IgD-negative memory B cell (primary cell): ENCODE measurements around the gene USHBP1. TPM values are rescaled to one million over a fixed set of nuclear protein-coding genes. Genes with fewer than 3 reads are reported as not detected.

Source experiments
- H3K27ac Mint-ChIP-seq, 3 donors: one replicate each; pipeline ENCODE4 v1.8.0; 2020 to 2022; ENCODE audit warnings: mild to moderate bottlenecking in 3 of 3, mixed read lengths in 3 of 3, moderate library complexity in 1 of 3
- H3K27me3 Mint-ChIP-seq: one replicate; pipeline ENCODE4 v1.8.0; 2021; ENCODE audit warnings: mixed read lengths
- H3K36me3 Mint-ChIP-seq: one replicate; pipeline ENCODE4 v1.8.0; 2020; ENCODE audit warnings: mild to moderate bottlenecking, mixed read lengths
- H3K4me1 Mint-ChIP-seq, 3 donors: one replicate each; pipeline ENCODE4 v1.8.0; 2020 to 2022; ENCODE audit warnings: mixed read lengths in 3 of 3, mild to moderate bottlenecking in 1 of 3
- H3K4me3 Mint-ChIP-seq, 4 donors: one replicate each; pipeline ENCODE4 v1.8.0; 2020 to 2022; ENCODE audit warnings: mild to moderate bottlenecking in 4 of 4, mixed read lengths in 4 of 4, moderate library complexity in 3 of 4
- H3K9me3 Mint-ChIP-seq, 3 donors: one replicate each; pipeline ENCODE4 v1.8.0; 2020 to 2021; ENCODE audit warnings: mixed read lengths in 3 of 3, mild to moderate bottlenecking in 1 of 3
- polyA plus RNA-seq: library from polyadenylated mRNA; unstranded; fragments of 300-500 nt; fragmentation: Illumina TruSeq; gene quantifications from one replicate; pipeline ENCODE4 v1.2.3, GENCODE V29; 2021

USHBP1 gene
- polyA plus RNA-seq, 1 donor from 2014 or later: not detected

- Mint-ChIP-seq H3K27me3 (no peaks in the 10 kb centered on the region), H3K36me3 (no peaks in the 10 kb centered on the region), H3K4me3 (peak overlapping the region in 1 of 4 donors; percentile 65), H3K9me3 (no peaks in the 10 kb centered on the region), H3K27ac (no peak overlapping the region), H3K4me1 (peaks cover 10 to 17% (median 10%) of the 10 kb centered on the region in 3 donors)
Measured at GRCh38 chr19:17262557-17262956, 2.0 kb downstream of the USHBP1 start.

DNA sequence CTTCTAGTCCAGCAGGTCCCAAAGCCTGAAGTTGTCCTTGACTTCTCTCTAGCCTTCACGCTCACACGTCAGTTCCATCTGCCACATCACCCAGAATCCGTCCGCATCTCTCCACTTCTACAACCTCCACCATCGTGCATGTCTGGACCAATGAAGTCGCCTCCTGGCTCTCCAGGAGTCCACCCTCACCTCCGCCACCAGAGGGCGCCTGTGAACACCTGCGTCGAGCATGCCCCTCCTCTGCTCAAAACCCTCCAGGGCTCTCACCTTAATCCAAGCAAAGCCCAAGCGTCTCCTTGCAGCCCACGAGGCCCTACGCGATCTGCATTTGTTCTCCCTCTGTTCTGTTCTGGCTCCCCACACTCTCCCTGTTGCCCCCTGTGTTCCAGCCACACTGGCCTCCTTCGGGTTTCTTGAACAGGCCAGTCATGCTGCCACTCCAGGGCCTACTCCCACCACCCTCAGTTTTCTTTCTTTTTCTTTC is 3.7 kb downstream of the USHBP1 start:
- no peaks in the 10 kb centered on the region for H3K9me3 Mint-ChIP-seq
- H3K4me1 Mint-ChIP-seq: peaks cover 4 to 7% (median 4%) of the 10 kb centered on the region in 3 donors
- no peak overlapping the region for H3K4me3 Mint-ChIP-seq
- H3K27me3 Mint-ChIP-seq: no peaks in the 10 kb centered on the region
- no peaks in the 10 kb centered on the region for H3K36me3 Mint-ChIP-seq
- no peak overlapping the region for H3K27ac Mint-ChIP-seq

GRCh38 chr19:17259934-17260333 is 4.6 kb downstream of the USHBP1 start:
- Mint-ChIP-seq H3K9me3 (no peaks in the 10 kb centered on the region), H3K4me1 (peaks cover 4 to 7% (median 4%) of the 10 kb centered on the region in 3 donors), H3K27ac (no peak overlapping the region), H3K27me3 (no peaks in the 10 kb centered on the region), H3K4me3 (no peak overlapping the region), H3K36me3 (no peaks in the 10 kb centered on the region)

- Mint-ChIP-seq H3K9me3 (no peaks in the 10 kb centered on the region), H3K4me3 (no peak overlapping the region), H3K27me3 (no peaks in the 10 kb centered on the region), H3K36me3 (no peaks in the 10 kb centered on the region), H3K4me1 (peaks cover 4 to 6% (median 4%) of the 10 kb centered on the region in 3 donors), H3K27ac (no peak overlapping the region)
Measured at GRCh38 chr19:17259118-17259780, 5.3 kb downstream of the USHBP1 start.

DNA sequence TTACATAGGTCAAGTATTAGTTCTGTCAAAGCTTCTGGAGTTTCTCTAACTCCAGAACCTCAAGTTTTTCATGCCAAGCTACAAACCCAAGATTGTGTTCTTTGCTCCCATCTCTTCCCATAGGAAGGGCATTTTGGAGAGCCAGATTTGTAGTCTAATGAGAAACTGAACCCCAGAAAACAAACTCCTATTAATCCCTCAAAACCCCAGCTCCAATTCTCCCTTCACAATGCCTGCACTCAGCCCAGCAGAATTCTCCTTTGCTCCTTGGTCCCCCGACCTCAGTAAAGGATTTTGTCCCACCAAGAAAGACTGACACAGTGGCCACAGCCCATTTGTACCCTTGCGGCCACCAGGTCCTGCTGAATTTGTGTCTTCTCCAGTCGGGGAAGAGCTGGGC is 8.4 kb downstream of the USHBP1 start:
- Mint-ChIP-seq H3K4me3 (no peak overlapping the region), H3K4me1 (peaks cover 4 to 6% (median 4%) of the 10 kb centered on the region in 3 donors), H3K27me3 (no peaks in the 10 kb centered on the region), H3K9me3 (no peaks in the 10 kb centered on the region), H3K36me3 (no peaks in the 10 kb centered on the region), H3K27ac (no peak overlapping the region)

- Mint-ChIP-seq H3K4me1 (no peaks in the 10 kb centered on the region), H3K27me3 (no peaks in the 10 kb centered on the region), H3K9me3 (no peaks in the 10 kb centered on the region), H3K36me3 (no peaks in the 10 kb centered on the region), H3K4me3 (peak overlapping the region in 1 of 4 donors; percentile 14), H3K27ac (no peak overlapping the region)
Measured at GRCh38 chr19:17255150-17255621, 9.4 kb downstream of the USHBP1 start.

DNA sequence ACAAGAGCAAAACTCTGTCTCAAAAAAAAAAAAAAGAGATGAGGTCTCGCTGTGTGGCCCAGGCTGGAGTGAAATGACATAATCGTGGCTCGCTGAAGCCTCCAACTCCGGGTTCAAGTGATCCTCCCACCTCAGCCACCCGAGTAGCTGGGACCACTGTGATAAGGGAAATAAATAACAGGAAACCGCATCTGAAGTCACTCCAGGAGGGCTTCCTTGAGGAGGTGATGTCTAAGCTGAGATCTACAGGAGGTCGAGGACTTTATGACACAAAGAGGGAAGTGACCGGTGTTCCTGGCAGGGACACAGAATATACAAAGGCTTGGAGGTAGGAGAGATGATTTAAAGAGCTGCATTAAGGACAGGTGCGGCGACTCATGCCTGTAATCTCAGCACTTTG is 9.9 kb downstream of the USHBP1 start:
- Mint-ChIP-seq H3K36me3 (no peaks in the 10 kb centered on the region), H3K4me3 (peak overlapping the region in 1 of 4 donors; percentile 14), H3K4me1 (no peaks in the 10 kb centered on the region), H3K27ac (peak overlapping the region in 1 of 3 donors; percentile 84), H3K9me3 (no peaks in the 10 kb centered on the region), H3K27me3 (no peaks in the 10 kb centered on the region)

GRCh38 chr19:17249887-17250548 is 14.5 kb downstream of the USHBP1 start:
- Mint-ChIP-seq H3K9me3 (no peaks in the 10 kb centered on the region), H3K27me3 (no peaks in the 10 kb centered on the region), H3K4me3 (peak overlapping the region in 2 of 4 donors; percentile 63 to 75), H3K27ac (peak overlapping the region in 2 of 3 donors; percentile 25 to 90), H3K36me3 (no peaks in the 10 kb centered on the region), H3K4me1 (peaks cover 0 to 4% (median 0%) of the 10 kb centered on the region in 3 donors)

- Mint-ChIP-seq H3K27ac (peak overlapping the region in 2 of 3 donors; percentile 39 to 53), H3K36me3 (no peaks in the 10 kb centered on the region), H3K4me1 (peaks cover 0 to 5% (median 0%) of the 10 kb centered on the region in 3 donors), H3K9me3 (no peaks in the 10 kb centered on the region), H3K27me3 (no peaks in the 10 kb centered on the region), H3K4me3 (peak overlapping the region in 1 of 4 donors; percentile 75)
Measured at GRCh38 chr19:17248011-17248776, 16.4 kb downstream of the USHBP1 start.

DNA sequence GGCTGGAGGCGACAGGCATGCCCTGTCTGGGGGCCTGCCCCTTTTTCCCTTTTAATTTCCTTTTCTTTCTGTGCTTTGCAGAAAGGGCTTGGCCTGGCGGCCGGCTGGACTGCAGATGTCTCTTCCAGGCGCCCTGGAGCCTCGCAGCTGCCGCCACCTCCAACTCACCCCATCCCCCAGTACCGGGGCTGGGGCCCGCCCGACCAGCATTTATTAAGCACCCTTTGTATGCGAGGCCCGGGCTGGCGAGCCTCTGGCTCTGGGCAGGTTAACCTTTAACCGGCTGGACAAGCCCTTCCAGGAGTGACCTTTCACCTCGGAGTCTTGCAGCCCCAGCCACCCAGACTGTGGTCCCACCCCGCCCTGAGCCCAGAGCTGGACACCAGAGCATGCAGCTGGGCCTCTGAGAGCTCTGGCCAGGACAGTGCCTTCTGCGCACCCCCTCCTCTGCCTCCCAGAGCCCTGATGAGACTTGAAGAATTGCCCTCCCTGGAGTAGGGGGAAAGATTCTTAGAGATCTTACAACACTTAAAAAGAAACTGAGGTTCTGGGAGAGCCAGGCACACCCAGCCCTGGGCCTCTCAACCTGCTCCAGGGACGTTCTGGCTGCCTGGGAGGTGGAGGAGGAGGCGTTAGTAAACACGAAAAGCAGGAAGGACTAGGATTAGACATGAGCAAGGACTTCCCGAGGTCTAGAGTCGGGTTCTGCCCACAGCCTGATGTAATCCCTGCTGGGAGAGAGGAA is 17.7 kb downstream of the USHBP1 start:
- peaks cover 0 to 11% (median 5%) of the 10 kb centered on the region in 3 donors for H3K4me1 Mint-ChIP-seq
- H3K4me3 Mint-ChIP-seq: peak overlapping the region; percentile 89 to 97 (median 92)
- no peaks in the 10 kb centered on the region for H3K36me3 Mint-ChIP-seq
- H3K27me3 Mint-ChIP-seq: no peaks in the 10 kb centered on the region
- no peaks in the 10 kb centered on the region for H3K9me3 Mint-ChIP-seq
- peak overlapping the region in 2 of 3 donors; percentile 72 to 79 for H3K27ac Mint-ChIP-seq

- Mint-ChIP-seq H3K27me3 (no peaks in the 10 kb centered on the region), H3K27ac (peak within 1 kb of the TSS in 2 of 3 donors; percentile 79 to 86), H3K4me1 (peaks cover 4 to 11% (median 5%) of the 10 kb centered on the region in 3 donors), H3K9me3 (no peaks in the 10 kb centered on the region), H3K4me3 (peak within 1 kb of the TSS; percentile 89 to 97 (median 92)), H3K36me3 (no peaks in the 10 kb centered on the region)
Measured at GRCh38 chr19:17245535-17245984, 19.0 kb downstream of the USHBP1 start, which contains the start of gene NR2F6. NR2F6 (minus strand) TSS chr19:17245919; CDS start chr19:17245220, 699 bp downstream.

DNA sequence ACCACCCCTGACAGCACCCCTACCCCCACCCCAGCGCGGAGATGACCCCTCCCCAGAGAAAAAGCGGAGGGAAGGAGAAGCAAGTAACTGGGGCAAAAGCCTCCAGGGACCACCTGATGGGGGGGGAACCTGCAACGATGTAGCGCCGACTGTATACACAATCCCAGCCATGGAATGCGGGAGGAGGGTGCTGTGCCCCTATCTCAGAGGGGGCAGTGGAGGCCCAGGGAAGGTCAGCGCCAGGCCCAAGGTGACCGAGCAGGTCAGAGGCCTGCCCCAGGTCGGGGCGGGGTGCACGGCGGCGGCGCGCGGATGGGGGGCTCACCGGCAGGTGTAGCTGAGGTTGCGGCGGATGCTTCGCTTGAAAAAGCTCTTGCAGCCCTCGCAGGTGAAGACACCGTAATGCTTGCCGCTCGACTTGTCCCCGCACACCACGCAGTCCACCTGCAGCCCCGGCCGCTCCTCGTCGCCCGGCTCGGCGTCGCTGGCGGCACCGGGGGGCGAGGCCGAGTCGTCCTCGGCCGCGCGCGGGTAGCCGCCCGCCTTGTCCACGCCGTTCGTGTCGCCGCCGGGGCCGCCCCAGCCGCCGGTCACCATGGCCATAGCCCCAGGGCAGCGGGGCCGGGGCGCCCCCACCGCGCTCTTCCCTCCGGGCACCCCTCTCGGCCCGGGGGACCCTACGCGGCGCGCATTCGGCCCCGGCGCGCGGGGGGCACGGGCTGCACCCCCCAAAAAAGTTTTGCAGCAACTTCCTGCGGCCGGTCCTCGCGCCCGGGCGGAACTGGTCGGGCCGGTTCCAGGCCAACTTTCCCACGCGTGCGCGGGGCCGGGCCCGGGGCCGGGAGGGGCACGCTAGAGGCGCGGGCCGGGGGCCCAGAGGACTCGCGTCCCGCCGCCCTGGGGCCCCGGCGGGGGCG is 19.7 kb downstream of the USHBP1 start:
- H3K4me1 Mint-ChIP-seq: peaks cover 4 to 11% (median 5%) of the 10 kb centered on the region in 3 donors
- no peaks in the 10 kb centered on the region for H3K36me3 Mint-ChIP-seq
- no peaks in the 10 kb centered on the region for H3K9me3 Mint-ChIP-seq
- no peaks in the 10 kb centered on the region for H3K27me3 Mint-ChIP-seq
- peak overlapping the region; percentile 65 to 82 (median 68) for H3K4me3 Mint-ChIP-seq
- no peak overlapping the region for H3K27ac Mint-ChIP-seq

DNA sequence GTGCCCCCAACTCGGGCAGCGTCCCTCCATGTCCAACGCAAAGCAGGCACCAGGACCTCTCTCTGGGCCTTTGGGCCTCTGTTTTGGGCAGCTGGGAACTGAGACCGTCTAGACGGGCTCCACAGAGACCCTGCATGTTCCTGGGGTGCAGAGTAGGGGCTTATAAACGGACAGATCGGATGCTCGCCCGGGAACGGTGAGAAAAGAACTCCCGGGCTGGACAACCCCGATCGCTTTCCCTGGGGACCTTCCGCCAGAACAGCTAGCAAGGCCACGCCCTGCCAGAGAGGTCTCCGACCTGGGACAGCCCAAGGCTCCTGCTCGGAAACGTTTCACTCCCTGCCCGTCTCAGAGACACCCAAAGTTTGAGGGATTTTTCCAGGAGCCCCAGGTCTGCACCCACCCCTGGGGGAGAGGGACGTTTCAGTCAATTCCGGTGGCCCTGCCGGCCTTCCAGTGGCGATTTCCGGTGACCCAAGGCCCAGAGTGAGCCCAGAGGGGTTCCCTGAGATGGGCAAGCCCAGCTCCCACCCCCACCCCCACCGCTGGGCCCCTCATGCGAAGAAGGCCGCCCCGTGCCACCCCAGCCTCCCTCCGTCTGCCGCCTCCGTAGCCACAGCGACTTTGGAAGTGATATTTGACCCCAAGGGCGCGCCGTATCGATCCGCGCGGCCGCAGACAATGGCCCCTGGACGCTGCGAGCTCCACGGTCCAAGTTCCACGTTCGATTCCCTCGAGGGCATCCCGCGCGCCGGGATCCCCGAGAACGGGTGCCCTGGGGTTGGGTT is 20.5 kb downstream of the USHBP1 start:
- no peaks in the 10 kb centered on the region for H3K9me3 Mint-ChIP-seq
- peaks cover 4 to 11% (median 5%) of the 10 kb centered on the region in 3 donors for H3K4me1 Mint-ChIP-seq
- H3K27me3 Mint-ChIP-seq: no peaks in the 10 kb centered on the region
- H3K36me3 Mint-ChIP-seq: no peaks in the 10 kb centered on the region
- peak overlapping the region; percentile 67 to 82 (median 73) for H3K4me3 Mint-ChIP-seq
- H3K27ac Mint-ChIP-seq: peak overlapping the region in 1 of 3 donors; percentile 58
